GM21367 (cell line): ENCODE results near the gene PARD3B.

Source experiments
- ATAC-seq: cut with Tn5 transposase; IDR thresholded peaks from one replicate; pipeline ENCODE4 v1.9.1; 2021; ENCODE audit not compliant: unreplicated experiment

PARD3B gene

DNA sequence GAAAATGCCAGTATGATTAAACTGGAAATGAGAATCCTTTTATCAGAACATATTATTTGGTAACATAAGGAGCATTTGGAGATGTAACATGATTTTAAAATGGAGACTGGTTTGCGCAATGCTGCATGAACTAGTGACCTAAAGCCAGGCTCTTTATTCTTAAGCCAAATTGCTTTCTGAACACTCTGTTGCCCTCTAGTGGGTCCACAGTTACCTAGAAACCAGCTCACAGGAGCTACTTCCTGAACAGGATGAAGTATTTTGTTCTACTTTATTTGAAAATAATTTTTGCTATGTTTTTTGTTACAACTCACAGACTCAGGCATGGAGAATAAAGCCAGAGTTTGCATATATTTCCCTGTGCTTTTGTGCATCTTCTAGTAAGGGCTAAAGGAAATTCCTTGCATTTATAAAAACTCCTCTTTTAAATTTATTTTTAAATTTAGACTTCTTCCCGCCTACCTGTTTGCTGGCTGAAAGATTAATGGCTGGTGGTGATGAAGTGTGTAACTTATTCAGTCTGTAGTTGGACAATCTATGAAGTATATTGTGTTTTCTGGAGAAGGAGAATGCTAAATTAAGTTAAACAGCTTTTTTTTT, 146.7 kb downstream of the PARD3B start:
- peak; percentile 51 for ATAC-seq

- no peak for ATAC-seq
These were observed 147.5 kb downstream of the PARD3B start for GRCh38 chr2:204692790-204693189.

GRCh38 chr2:204693262-204693661, 148.0 kb downstream of the PARD3B start:
- no peak for ATAC-seq

GRCh38 chr2:204695506-204695905, 150.2 kb downstream of the PARD3B start:
- ATAC-seq: no peak

DNA sequence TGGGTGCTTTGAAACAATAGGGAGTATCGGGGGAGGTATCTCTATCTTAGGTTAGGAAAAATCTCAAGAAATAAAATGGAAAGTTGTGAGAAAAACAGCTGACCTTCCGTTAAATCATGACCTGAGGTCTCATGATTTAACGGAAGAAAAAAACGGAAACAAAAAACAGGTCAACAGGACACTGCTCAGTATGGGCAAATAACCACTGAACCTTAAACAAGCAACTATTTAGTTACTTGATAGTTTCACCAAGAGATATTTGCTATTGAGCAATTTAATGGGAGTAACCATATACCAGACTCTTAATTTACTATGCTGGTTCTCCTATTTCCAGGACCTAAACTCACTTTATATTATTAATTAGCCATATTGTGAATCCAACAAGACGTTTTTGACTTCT, 150.8 kb downstream of the PARD3B start:
- no peak for ATAC-seq

DNA sequence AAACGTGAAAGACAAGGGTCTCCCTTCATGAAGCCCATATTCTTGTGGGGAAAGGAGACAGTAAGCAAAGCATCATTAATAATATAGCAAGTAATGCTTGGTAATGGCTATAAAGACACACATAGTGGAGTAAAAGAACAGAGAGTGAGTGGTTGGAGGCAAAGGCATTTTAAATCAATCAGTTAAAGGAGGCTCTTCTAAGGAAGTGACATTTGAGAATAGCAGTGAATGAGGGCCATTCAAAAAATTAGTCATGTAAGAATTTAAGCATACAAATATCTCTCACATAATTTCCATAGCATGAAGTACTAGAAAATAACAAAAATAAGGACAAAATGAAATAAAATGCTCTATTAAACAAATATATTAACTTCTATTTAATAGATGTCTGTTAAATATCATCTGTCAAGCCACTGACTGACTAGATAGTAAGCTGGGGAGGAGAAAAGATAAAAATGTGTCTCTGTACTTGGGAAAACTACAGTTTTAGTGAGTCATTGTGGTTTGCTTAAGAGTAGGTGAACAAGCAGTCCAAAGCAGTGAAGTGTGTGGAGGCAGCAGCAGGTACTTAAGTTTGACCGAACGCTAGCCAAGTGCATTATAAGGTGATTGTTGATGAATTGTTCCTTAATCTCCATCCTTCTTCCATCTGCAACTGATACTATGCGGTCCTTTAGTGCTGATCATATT, 160.1 kb downstream of the PARD3B start:
- ATAC-seq: no peak

DNA sequence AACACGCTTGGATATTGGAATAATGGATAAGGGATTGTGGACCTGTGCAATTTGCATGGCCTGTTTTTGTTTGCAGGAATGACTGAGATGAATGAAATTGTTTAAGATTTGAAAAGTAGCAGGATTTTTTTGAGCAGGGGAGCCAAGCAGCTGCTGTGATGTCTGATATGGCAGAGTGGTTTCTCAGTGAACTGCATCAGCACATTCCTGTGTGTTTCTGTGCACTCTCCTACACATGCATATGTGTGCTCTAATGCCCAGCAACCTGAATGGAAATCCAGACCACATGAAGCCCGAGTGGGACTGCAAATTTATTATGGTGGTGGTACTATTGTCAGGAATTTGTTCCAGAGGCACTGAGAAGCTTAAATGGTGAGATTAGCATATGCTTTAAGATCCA, 161.7 kb downstream of the PARD3B start:
- no peak for ATAC-seq

GRCh38 chr2:204713211-204713610, 167.9 kb downstream of the PARD3B start:
- ATAC-seq: no peak

- no peak for ATAC-seq
These were observed 170.1 kb downstream of the PARD3B start for GRCh38 chr2:204715361-204715760.

DNA sequence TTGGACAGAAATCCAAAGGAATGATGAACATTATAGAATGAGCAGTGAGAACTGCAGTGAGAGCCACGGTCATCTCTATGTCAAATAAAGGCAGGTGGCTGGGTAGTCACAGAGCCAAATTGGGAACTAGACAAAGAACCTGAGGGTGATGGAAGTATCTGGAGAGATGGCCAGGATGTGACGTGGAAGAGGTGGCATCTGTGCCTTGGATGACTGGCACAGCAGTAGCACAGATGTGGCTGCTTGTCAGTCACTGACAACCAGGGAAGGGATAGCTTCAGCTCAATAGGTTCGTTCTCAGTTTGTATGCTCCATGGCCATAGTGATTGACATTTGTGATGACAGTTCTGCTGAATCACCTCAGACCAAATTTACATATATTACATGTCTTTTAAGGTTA, 172.3 kb downstream of the PARD3B start:
- ATAC-seq: no peak

DNA sequence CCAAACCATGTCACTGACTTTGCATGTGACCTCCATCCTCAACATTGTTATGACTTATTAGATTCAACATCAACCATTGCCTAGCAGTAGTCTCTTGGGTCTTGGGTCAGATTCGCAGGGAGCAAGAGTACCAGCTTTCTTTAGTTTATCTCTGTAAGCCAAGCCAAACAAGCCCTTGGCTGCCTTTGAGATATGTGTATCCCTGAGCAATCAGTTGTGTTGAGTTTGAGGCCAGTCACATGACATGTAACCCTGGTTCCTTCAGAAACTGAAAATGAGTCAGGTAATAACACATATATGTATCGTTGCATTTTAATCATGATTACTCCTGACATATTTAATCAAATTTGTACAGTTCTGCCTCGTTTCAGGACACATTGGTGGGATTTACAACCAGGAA, 173.3 kb downstream of the PARD3B start:
- no peak for ATAC-seq

DNA sequence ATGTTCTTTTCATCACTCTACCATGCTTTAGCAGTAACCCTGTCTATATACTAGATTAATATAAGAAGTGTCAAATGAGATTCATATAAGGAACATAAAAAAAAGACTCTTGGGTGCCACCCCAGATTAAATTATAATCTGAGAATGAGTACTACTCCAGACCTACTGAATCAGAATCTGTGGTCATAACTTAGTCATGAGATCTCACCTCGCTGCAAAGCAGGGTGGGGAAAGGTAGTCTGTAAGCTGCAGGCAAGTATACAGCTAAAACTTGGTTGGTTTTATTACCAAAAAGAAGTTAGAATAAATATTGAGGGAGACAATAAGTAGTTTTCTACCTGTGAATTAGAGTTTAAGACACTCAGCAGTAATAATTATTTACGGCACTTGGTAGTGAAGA, 175.6 kb downstream of the PARD3B start:
- no peak for ATAC-seq

DNA sequence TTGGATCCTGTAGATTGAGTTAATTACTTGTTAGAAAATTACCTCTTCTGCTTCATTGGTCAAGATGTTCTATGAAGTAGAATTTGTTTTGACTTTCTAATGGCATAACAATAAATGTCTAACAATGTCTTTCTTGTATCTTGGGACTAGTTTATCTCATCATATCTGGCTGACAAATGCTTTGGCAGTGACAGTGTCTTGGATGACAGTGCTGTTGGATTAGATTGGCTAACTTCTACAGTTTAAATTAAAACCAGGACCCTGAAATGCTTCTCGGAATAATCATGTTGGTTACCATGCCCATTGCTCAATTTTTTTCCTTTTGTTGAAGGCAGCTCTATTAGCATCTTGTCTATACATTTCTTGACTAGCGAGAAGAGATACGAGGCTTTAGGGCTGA, 176.9 kb downstream of the PARD3B start:
- no peak for ATAC-seq

- ATAC-seq: no peak
These were observed 177.4 kb downstream of the PARD3B start for GRCh38 chr2:204722691-204723090.

- ATAC-seq: no peak
These were observed 180.6 kb downstream of the PARD3B start for GRCh38 chr2:204725693-204726360.

DNA sequence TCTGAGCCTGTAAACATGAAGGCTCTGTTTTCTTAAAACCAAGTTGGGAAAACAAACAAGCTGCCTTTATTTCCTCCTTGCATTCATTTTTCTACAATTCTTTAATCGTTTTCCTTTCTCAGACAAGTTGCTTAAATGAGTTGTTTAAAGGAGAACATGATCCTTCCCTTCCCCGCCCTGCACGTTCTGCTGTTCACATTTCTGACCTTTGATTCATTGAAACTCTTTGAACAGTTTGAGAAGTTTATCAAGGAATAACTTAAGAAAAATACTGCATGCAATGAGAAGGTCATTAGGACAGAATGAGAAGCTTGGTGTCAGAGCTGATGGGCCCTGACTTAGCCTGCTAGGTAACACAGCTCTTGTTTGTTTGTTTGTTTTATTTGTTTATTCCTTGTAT, 181.6 kb downstream of the PARD3B start:
- no peak for ATAC-seq

GRCh38 chr2:204727368-204727767, 182.1 kb downstream of the PARD3B start:
- no peak for ATAC-seq

DNA sequence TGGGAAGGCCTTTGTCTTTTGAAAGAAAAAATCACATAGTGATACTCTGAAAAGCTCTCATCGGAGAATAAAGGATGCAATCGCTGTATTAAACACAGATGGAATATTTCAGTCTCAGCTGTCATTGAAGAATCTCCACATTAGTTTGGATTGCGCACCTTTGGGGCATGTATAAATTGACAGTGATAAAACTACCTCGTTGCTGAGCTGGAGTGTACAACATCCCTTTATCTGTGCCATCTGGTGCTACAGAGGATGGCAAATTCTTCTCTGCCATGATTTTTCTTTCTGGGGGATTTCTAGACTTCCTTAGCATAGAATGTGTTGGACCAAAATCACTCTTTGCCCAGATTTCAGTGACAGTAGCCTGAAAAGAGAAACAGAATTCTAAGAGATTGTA, 185.3 kb downstream of the PARD3B start:
- no peak for ATAC-seq

GRCh38 chr2:204732019-204732418, 186.7 kb downstream of the PARD3B start:
- no peak for ATAC-seq

GRCh38 chr2:204737296-204737695, 192.0 kb downstream of the PARD3B start:
- no peak for ATAC-seq

- ATAC-seq: no peak
These were observed 193.4 kb downstream of the PARD3B start for GRCh38 chr2:204738721-204739120.

DNA sequence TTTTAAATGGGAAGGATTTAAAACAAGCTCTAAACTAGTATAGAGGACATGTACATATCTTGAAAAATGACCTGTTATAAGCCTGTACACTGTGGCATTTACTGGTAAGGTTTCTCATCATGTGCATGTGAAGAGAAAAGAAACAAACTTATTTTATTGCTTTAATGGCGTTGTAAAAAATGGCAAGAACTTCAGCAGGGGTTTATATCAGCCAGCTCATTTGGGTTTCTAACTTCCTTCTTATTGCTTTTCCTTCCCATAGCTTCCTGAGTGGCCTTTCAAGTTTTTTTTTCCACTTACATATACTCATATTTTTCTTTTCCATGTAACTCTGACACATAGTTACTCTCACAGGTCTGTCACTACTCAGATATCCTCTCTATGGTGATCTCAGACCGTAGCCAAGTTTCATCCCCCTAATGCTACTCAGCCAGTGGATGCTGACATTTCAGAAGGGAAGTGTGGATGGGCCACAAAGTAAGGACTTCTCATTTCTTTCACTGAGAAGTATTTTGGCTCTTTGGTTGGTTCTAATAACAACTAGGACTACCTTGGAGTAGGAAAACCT, 198.2 kb downstream of the PARD3B start:
- ATAC-seq: no peak
